ENCODE measurements around the gene C11orf68. TPM values are rescaled to one million over a fixed set of nuclear protein-coding genes. Genes with fewer than 3 reads are reported as not detected.

The C11orf68 gene
- total and polyA plus RNA-seq, 9 of the 15 experiments (the other 6 are each of a cell fraction or from before 2014, with no cell fraction given): 3.6 to 35.9 (median 12.8) TPM

- TF ChIP-seq PRPF4 (IDR thresholded peaks at IDR 0.05; ENCODE audit: insufficient read depth, low read depth, low read length, poor library complexity, severe bottlenecking) (peak; percentile 41), PCBP2 (IDR thresholded peaks at IDR 0.05; ENCODE audit: low read depth, low read length, poor library complexity, severe bottlenecking) (no peak), ZNF740 (CRISPR knock-in tag; IDR thresholded peaks at IDR 0.05) (peak; percentile 69; the same call in 1 of the 2 replicates), ZNF740 (tag; IDR thresholded peaks at IDR 0.05) (no peak), ELF2 (CRISPR knock-in tag; IDR thresholded peaks at IDR 0.05) (peak; percentile 93), PTBP1 (IDR thresholded peaks at IDR 0.05; ENCODE audit: low read depth, low read length) (no peak), ZNF583 (CRISPR knock-in tag; IDR thresholded peaks at IDR 0.05) (no peak), ZBTB40 (IDR thresholded peaks at IDR 0.05) (peak; percentile 96), ZBTB40 (CRISPR knock-in tag; IDR thresholded peaks at IDR 0.05) (no peak), CGGBP1 (CRISPR knock-in tag; IDR thresholded peaks at IDR 0.05) (no peak; the same call in 1 of the 2 replicates), SPI1 (IDR thresholded peaks at IDR 0.05; ENCODE audit: borderline replicate concordance, low read depth, low read length) (peak; percentile 64; the same call in 1 of the 2 replicates), EZH2 (IDR thresholded peaks at IDR 0.05; ENCODE audit: borderline replicate concordance, low read depth, low read length) (no peak), POLR2B (IDR thresholded peaks at IDR 0.05; ENCODE audit: low read depth, partially characterized antibody) (peak; percentile 82), ZNF398 (CRISPR knock-in tag; IDR thresholded peaks at IDR 0.05) (no peak)
Measured at GRCh38 chr11:65888163-65888814, 30.6 kb downstream of the C11orf68 start, which contains the start of gene FIBP (continued).
